ENCODE measurements around the gene EFTUD2.
A peak's percentile ranks its signal among the peaks of the same experiment; 100 is the strongest.

DNA sequence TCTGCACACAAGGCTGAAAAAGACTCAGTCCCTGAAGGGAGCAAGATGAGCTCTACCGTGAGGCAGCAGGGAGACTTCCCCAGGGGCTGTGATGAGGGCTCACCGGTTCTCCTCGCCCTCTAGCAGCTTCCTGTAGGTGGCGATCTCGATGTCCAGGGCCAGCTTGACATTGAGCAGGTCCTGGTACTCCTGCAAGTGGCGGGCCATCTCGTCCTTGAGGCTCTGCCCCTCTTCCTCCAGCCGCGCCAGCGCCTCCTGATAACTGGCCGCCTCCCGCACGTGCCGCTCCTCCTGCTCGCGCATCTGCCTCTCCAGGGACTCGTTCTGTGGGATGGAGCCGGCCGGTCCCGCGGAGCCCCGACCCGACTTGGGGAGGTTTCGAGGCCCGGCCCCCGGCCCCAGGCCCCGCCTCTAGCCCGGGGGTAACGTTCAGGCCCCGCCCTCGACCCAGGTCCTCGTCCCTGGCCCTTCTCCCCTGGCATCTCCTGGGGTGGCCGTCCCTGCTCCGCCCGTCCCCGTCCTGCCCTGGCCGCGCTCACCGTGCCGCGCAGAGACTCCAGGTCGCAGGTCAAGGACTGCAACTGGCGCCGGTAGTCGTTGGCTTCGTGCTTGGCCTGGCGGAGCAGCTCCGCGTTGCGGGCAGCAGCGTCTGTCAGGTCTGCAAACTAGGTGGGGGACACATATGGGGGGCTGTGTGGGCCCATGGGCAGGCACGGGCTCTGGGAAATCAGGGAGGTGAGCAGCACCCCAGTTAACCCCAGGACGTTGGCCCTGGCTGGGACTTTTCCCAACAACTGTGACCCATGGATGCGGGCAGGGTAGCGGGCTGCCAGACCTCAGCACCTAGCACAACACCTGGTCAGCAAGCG, 12.1 kb upstream of the EFTUD2 start:
- TF ChIP-seq, protein P1, sequence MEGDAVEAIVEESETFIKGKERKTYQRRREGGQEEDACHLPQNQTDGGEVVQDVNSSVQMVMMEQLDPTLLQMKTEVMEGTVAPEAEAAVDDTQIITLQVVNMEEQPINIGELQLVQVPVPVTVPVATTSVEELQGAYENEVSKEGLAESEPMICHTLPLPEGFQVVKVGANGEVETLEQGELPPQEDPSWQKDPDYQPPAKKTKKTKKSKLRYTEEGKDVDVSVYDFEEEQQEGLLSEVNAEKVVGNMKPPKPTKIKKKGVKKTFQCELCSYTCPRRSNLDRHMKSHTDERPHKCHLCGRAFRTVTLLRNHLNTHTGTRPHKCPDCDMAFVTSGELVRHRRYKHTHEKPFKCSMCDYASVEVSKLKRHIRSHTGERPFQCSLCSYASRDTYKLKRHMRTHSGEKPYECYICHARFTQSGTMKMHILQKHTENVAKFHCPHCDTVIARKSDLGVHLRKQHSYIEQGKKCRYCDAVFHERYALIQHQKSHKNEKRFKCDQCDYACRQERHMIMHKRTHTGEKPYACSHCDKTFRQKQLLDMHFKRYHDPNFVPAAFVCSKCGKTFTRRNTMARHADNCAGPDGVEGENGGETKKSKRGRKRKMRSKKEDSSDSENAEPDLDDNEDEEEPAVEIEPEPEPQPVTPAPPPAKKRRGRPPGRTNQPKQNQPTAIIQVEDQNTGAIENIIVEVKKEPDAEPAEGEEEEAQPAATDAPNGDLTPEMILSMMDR (IDR thresholded peaks at IDR 0.05; ENCODE audit: low read depth, low read length), result peak; percentile 36
- TF ChIP-seq EZH2phosphoT487 (IDR thresholded peaks at IDR 0.05; ENCODE audit: low read depth), result no peak

Data from OCI-LY3 (cell line).